IMR-90 (cell line): ENCODE data around the gene NXPH1. TPM values are rescaled to one million over a fixed set of nuclear protein-coding genes. Genes with fewer than 3 reads are reported as not detected.

Source experiments
- ATAC-seq: fragments of 200-7000 bp; cut with Tn5 transposase; 2 replicates; pipeline ENCODE4 v1.9.1; 2020; ENCODE audit warnings: low read depth, mild to moderate bottlenecking, moderate library complexity
- BruUV-seq: library from RNA; stranded (reverse); fragments of 400-500 nt; replicated peaks from 2 replicates; lab custom pipeline; 2021; lab: Mats Ljungman, UMichigan
- CTCF ChIA-PET: fragments of 300-600 bp; formaldehyde crosslinking; extraction: SDS; loops from one replicate; lab custom pipeline; 2021; ENCODE audit warnings: antibody characterized with exemption; lab: Yijun Ruan, JAX
- POLR2A ChIA-PET: fragments of 300-600 bp; sonication (Branson Sonifier 250); formaldehyde crosslinking; loops from one replicate; lab custom pipeline; 2022; ENCODE audit warnings: antibody characterized with exemption; ENCODE audit not compliant: unreplicated experiment; lab: Charles Lee
- DNase-seq: peaks from one replicate; pipeline ENCODE4 v3.0.0; 2013
- H2AFZ ChIP-seq: replicated peaks from 2 replicates; pipeline ENCODE3; 2013; ENCODE audit warnings: low read length, mild to moderate bottlenecking; ENCODE audit not compliant: poor library complexity
- H2AK5ac ChIP-seq: 2 replicates; pipeline ENCODE4 v1.6.1; 2013; ENCODE audit warnings: low read depth, low read length, inconsistent platforms
- H2AK9ac ChIP-seq: replicated peaks from 2 replicates; pipeline ENCODE3; 2013; ENCODE audit warnings: mild to moderate bottlenecking, low read depth, low read length, moderate library complexity; ENCODE audit not compliant: poor library complexity
- H2BK120ac ChIP-seq: 2 replicates; pipeline ENCODE4 v1.6.1; 2013; ENCODE audit warnings: low read depth, low read length, inconsistent platforms
- H2BK15ac ChIP-seq: 3 replicates; pipeline ENCODE4 v1.6.1; 2013; ENCODE audit warnings: low read depth, low read length, inconsistent platforms
- H2BK20ac ChIP-seq: 2 replicates; pipeline ENCODE4 v1.6.1; 2013; ENCODE audit warnings: low read depth, mild to moderate bottlenecking, inconsistent platforms, low read length, moderate library complexity
- H2BK5ac ChIP-seq: 2 replicates; pipeline ENCODE4 v1.6.1; 2013; ENCODE audit warnings: mild to moderate bottlenecking, low read depth, low read length, inconsistent platforms; ENCODE audit not compliant: poor library complexity, severe bottlenecking
- H3K14ac ChIP-seq: replicated peaks from 2 replicates; pipeline ENCODE4 v1.6.1; 2013; ENCODE audit warnings: low read depth, low read length, inconsistent platforms
- H3K18ac ChIP-seq: 2 replicates; pipeline ENCODE4 v1.6.1; 2013; ENCODE audit warnings: low read depth, low read length, control low read depth
- H3K23ac ChIP-seq: 2 replicates; pipeline ENCODE4 v1.6.1; 2013; ENCODE audit warnings: low read depth, low read length, inconsistent platforms
- H3K27ac ChIP-seq: 2 replicates; pipeline ENCODE4 v1.5.1; 2013; ENCODE audit warnings: mild to moderate bottlenecking, control low read depth, low read length; ENCODE audit not compliant: insufficient read depth
- H3K27me3 ChIP-seq: 2 replicates; pipeline ENCODE4 v1.6.1; 2013; ENCODE audit warnings: low read length; ENCODE audit not compliant: control insufficient read depth, insufficient read depth
- H3K36me3 ChIP-seq: 2 replicates; pipeline ENCODE4 v1.6.1; 2013; ENCODE audit warnings: low read length, mixed read lengths; ENCODE audit not compliant: control insufficient read depth, insufficient read depth
- H3K4ac ChIP-seq: 2 replicates; pipeline ENCODE4 v1.6.1; 2013; ENCODE audit warnings: low read depth, low read length, inconsistent platforms
- H3K4me1 ChIP-seq: 2 replicates; pipeline ENCODE4 v1.6.1; 2013; ENCODE audit warnings: low read length, mixed read lengths; ENCODE audit not compliant: control insufficient read depth, insufficient read depth
- H3K4me2 ChIP-seq: 2 replicates; pipeline ENCODE4 v1.6.1; 2013; ENCODE audit warnings: low read depth, mild to moderate bottlenecking, control low read depth, low read length, moderate library complexity
- H3K4me3 ChIP-seq: 2 replicates; pipeline ENCODE4 v1.5.1; 2013; ENCODE audit warnings: low read depth, mild to moderate bottlenecking, control low read depth, low read length, moderate library complexity; ENCODE audit not compliant: insufficient read depth
- H3K56ac ChIP-seq: 2 replicates; pipeline ENCODE4 v1.6.1; 2013; ENCODE audit warnings: low read length, inconsistent platforms; ENCODE audit not compliant: insufficient read depth; ENCODE audit errors: extremely low read depth
- H3K79me1 ChIP-seq, 2 experiments: 2 replicates each; pipeline ENCODE4 v1.6.1; 2013; ENCODE audit warnings: low read length in 2 of 2, inconsistent platforms in 1 of 2, low read depth in 1 of 2
- H3K9ac ChIP-seq: 2 replicates; pipeline ENCODE4 v1.6.1; 2013; ENCODE audit warnings: low read depth, low read length, control low read depth
- H3K9me1 ChIP-seq: 2 replicates; pipeline ENCODE4 v1.6.1; 2013; ENCODE audit warnings: low read length, inconsistent platforms; ENCODE audit not compliant: insufficient read depth
- H3K9me3 ChIP-seq: 2 replicates; pipeline ENCODE4 v1.6.1; 2013; ENCODE audit warnings: low read length; ENCODE audit not compliant: control insufficient read depth, insufficient read depth
- H4K20me1 ChIP-seq: 2 replicates; pipeline ENCODE4 v1.6.1; 2013; ENCODE audit warnings: low read length, inconsistent platforms; ENCODE audit not compliant: insufficient read depth
- H4K5ac ChIP-seq: 2 replicates; pipeline ENCODE4 v1.6.1; 2013; ENCODE audit warnings: mild to moderate bottlenecking, low read depth, low read length, control low read depth
- H4K8ac ChIP-seq, 2 experiments: 2 replicates each; pipeline ENCODE4 v1.6.1; 2013; ENCODE audit warnings: low read depth in 2 of 2, low read length in 2 of 2, control low read depth in 1 of 2, inconsistent platforms in 1 of 2
- H4K91ac ChIP-seq: 2 replicates; pipeline ENCODE4 v1.6.1; 2013; ENCODE audit warnings: low read depth, low read length, inconsistent platforms; ENCODE audit not compliant: insufficient read depth
- CHD1 ChIP-seq: IDR thresholded peaks from 2 replicates; pipeline ENCODE4 v1.6.1; 2012; ENCODE audit warnings: low read depth, low read length, improper control_type of control experiment
- FOS ChIP-seq: fragments of 150-350 bp; IDR thresholded peaks from 2 replicates; pipeline ENCODE4 v1.6.1; 2016; ENCODE audit warnings: low read depth, low read length
- NFE2L2 ChIP-seq: fragments of 150-350 bp; IDR thresholded peaks from 2 replicates; pipeline ENCODE4 v1.6.1; 2016; ENCODE audit warnings: low read depth, mild to moderate bottlenecking, low read length
- POLR2A ChIP-seq: IDR thresholded peaks from 2 replicates; pipeline ENCODE4 v1.6.1; 2012; ENCODE audit warnings: mild to moderate bottlenecking, low read depth, low read length
- RCOR1 ChIP-seq: IDR thresholded peaks from 2 replicates; pipeline ENCODE4 v1.6.1; 2012; ENCODE audit warnings: mild to moderate bottlenecking, low read length, improper control_type of control experiment; ENCODE audit not compliant: insufficient replicate concordance
- RFX5 ChIP-seq: IDR thresholded peaks from 2 replicates; pipeline ENCODE4 v1.8.0; 2012; ENCODE audit warnings: low read depth, mild to moderate bottlenecking, low read length, moderate library complexity
- SMC3 ChIP-seq: fragments of 150-350 bp; IDR thresholded peaks from 2 replicates; pipeline ENCODE4 v1.6.1; 2016; ENCODE audit warnings: low read depth, mild to moderate bottlenecking, antibody characterized with exemption, low read length, moderate library complexity
- WGBS, 2 experiments: methylation state at CpG; one replicate each; pipeline versions ENCODE4 v1.1.5 to v1.1.7; 2013; ENCODE audit warnings: missing lambda C conversion rate in 2 of 2; ENCODE audit not compliant: insufficient read length in 1 of 2; ENCODE audit errors: extremely low coverage in 2 of 2; 5-methylcytosine and 5-hydroxymethylcytosine counted together
- dilution Hi-C: fragments of 300-500 bp; cut with HindIII; formaldehyde crosslinking; loops from one replicate; pipeline ENCODE4 v1.14.3; 2018; ENCODE audit warnings: low sequenced_read_pairs; ENCODE audit not compliant: unreplicated experiment
- in situ Hi-C: fragments of 300-500 bp; cut with MboI; formaldehyde crosslinking; loops from 3 replicates; pipeline ENCODE4 v1.14.3; 2019; ENCODE audit warnings: low sequenced_read_pairs, inconsistent platforms, mixed read lengths
- intact Hi-C: fragments of 100-400 bp; cut with micrococcal nuclease; formaldehyde crosslinking; loops from 2 replicates; pipeline ENCODE4 v1.10.0; 2022
- polyA plus RNA-seq, 3 experiments: library from polyadenylated mRNA; depleted of rRNA; stranded (reverse); fragments of >200 nt; gene quantifications; 2 replicates each; pipeline ENCODE4 v1.2.3, GENCODE V29; 2012; ENCODE audit warnings: low replicate concordance in 1 of 3
- total RNA-seq: library from RNA; depleted of rRNA; stranded (reverse); fragments of >200 nt; gene quantifications from 2 replicates; pipeline ENCODE4 v1.2.3, GENCODE V29; 2012
- TF ChIP-seq, protein P1 (sequence below): conservative IDR thresholded peaks from 2 replicates; pipeline ENCODE4 v1.5.1; 2012; ENCODE audit warnings: mild to moderate bottlenecking, low read depth, low read length, improper control_type of control experiment

NXPH1 gene
- total and polyA plus RNA-seq, 2 of the 4 experiments (the other 2 are of a cell fraction): not detected

DNA sequence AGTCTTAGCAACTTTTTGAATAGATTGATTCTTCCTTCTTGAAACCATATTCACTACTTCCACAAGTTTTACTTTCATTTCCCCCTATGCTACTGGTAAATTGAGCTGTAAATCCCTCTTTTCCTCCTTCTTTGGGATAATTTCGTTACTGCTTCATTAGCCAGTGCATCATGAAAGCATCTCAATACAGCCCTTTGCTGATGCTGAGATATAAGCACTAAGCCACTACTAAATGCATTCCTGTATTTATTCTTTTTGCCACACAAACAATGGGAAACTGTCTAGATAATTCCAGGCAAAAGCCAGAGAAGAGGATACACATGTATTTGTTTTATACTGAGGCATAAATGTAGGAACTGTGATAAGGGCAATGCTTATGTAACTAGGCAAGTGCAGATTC, 313.9 kb downstream of the NXPH1 start:
- intact Hi-C loops (no loop called here), dilution Hi-C loops (no loop called here), in situ Hi-C loops (no loop called here)
- no peak overlapping the region for H2AK9ac ChIP-seq
- H4K8ac ChIP-seq: no peak overlapping the region
- H2BK20ac ChIP-seq: no peak overlapping the region
- H2BK120ac ChIP-seq: no peak overlapping the region
- ChIA-PET CTCF (no interaction called here), POLR2A (no interaction called here)
- H2AK5ac ChIP-seq: no peak overlapping the region
- H2BK15ac ChIP-seq: no peak overlapping the region
- no peak overlapping the region for H3K27ac ChIP-seq
- H3K9me3 ChIP-seq: peaks cover 15% of the 10 kb centered on the region
- no peak overlapping the region for H2AFZ ChIP-seq
- H3K4me3 ChIP-seq: no peak overlapping the region
- H3K9ac ChIP-seq: no peak overlapping the region
- TF ChIP-seq NFE2L2 (no peak), RFX5 (no peak), RCOR1 (no peak), FOS (no peak), POLR2A (no peak), SMC3 (no peak), CHD1 (no peak)
- TF ChIP-seq, protein P1, sequence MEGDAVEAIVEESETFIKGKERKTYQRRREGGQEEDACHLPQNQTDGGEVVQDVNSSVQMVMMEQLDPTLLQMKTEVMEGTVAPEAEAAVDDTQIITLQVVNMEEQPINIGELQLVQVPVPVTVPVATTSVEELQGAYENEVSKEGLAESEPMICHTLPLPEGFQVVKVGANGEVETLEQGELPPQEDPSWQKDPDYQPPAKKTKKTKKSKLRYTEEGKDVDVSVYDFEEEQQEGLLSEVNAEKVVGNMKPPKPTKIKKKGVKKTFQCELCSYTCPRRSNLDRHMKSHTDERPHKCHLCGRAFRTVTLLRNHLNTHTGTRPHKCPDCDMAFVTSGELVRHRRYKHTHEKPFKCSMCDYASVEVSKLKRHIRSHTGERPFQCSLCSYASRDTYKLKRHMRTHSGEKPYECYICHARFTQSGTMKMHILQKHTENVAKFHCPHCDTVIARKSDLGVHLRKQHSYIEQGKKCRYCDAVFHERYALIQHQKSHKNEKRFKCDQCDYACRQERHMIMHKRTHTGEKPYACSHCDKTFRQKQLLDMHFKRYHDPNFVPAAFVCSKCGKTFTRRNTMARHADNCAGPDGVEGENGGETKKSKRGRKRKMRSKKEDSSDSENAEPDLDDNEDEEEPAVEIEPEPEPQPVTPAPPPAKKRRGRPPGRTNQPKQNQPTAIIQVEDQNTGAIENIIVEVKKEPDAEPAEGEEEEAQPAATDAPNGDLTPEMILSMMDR: no peak
- ATAC-seq (no peak), DNase-seq (no peak)
- no peaks in the 10 kb centered on the region for H3K9me1 ChIP-seq
- no peak overlapping the region for H3K4ac ChIP-seq
- no peak overlapping the region for H2BK5ac ChIP-seq
- no peak overlapping the region for H3K23ac ChIP-seq
- BruUV-seq: no TSS peak
- 17% methylated on average over 1 of the region's 1 CpG; no CpG with 5 or more reads in 1 of the 2 experiments for WGBS, 2 experiments
- H4K20me1 ChIP-seq: no peaks in the 10 kb centered on the region
- no peak overlapping the region for H4K91ac ChIP-seq
- H3K56ac ChIP-seq: no peak overlapping the region
- no peak overlapping the region for H3K14ac ChIP-seq
- H3K27me3 ChIP-seq: no peaks in the 10 kb centered on the region
- no peak overlapping the region for H3K4me2 ChIP-seq
- H3K18ac ChIP-seq: no peak overlapping the region
- no peaks in the 10 kb centered on the region for H3K79me1 ChIP-seq
- no peak overlapping the region for H4K5ac ChIP-seq
- no peaks in the 10 kb centered on the region for H3K36me3 ChIP-seq
- no peaks in the 10 kb centered on the region for H3K4me1 ChIP-seq
